Putamen (tissue), 1 donor: ENCODE data around the gene TXLNB.
"Not testable (repeated sequence)": the region's sequence is repeated elsewhere in the genome, so short reads cannot be mapped to it uniquely, and the experiment has no call there.

ENCODE experiments used
- DNase-seq: peaks from one replicate; pipeline ENCODE4 v3.0.0-alpha.2; 2016; ENCODE audit warnings: low spot score

The TXLNB gene

DNA sequence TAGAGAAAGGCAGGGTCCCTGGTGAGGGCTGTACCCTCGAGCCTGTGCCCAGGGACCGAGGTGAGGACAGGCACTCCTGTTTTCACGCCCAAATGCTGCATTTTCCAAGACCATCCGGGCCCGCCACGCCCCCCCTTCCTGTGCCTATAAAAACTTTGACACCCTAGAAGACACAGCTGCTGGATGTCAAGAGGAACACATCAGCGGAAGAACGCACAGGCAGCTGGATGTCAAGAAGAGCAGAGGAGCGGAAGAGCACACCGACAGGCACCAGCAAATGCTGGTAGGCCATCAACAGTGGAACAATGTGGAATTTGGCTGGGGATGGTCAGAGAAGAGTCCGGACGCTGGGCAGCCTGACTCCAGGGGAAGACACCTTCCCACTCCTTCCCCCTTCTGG, 56.1 kb downstream of the TXLNB start:
- no peak for DNase-seq

DNA sequence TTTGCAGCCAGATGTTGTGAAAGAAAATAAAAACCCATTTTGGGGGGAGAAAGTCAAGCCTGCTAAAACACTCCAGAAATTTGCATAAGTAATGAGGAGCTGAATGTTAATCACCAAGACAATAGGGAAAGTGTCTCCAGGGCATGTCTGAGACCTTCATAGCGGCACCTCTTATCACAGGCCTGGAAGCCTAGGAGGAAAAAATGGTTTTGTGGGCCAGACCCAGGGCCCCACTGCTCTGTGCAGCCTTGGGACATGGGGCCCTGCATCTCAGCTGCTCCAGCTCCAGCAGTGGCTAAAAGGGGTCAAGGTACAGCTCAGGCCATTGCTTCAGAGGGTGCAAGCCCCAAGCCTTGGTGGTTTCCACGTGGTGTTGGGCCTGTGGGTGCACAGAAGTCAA, 57.6 kb downstream of the TXLNB start:
- DNase-seq, result not testable (repeated sequence)

DNA sequence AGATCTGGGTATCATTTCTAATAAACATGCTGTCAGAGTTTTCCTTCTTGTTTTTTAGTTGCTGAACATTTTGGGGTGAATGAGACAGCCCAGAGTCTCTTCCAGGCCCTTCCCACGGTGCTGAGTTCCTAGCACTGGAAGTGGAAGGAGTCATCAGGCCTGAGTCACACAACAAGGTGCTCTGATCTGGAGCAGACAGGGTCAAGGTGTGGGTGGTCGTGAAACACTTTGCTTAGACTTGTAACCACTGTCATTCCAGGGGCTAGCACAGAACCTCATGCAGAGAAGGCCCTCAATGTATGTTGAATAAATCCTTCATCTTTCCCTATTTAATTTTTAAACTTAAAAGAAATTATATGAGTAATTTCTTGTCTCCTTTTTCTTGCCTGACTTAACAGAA, 60.6 kb downstream of the TXLNB start:
- no peak for DNase-seq

DNA sequence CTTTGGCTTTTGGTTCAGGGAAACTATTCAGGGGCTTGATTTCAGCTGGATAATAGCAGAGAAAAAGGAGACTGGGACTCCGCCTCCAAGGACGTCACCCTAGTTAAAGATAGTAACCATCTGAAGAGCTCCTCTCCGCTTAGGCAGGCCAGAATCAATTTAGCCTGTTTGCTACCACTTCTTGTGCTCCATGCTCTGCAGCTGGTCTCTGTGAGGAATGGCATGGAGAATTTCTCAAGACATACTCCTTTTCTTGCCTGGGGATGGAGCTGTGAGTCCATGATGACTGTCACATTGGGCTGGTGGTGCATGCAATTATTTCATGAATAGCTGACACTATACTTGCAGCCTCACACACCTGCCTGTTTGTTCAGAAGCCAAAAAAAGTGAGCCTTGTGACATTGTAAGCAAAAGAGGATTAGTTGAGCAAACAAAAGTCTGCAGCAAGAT, 61.4 kb downstream of the TXLNB start:
- no peak for DNase-seq

DNA sequence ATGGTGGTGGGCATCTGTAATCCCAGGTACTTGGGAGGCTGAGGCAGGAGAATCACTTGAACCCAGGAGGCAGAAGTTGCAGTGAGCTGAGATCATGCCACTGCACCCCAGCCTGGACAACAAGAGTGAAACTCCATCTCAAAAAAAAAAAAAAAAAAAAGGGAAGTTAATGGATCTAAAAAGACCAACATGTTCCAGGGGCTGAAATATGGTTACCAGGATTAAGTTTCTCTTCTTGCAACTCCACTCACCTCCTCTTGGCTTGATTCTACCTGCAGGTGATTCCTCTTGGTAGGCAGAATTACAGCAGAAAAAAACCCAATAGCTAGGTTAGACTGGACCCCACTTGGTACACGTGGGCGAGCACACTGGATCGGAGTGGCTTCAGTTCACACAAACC, 63.4 kb downstream of the TXLNB start:
- DNase-seq, result not testable (repeated sequence)

DNA sequence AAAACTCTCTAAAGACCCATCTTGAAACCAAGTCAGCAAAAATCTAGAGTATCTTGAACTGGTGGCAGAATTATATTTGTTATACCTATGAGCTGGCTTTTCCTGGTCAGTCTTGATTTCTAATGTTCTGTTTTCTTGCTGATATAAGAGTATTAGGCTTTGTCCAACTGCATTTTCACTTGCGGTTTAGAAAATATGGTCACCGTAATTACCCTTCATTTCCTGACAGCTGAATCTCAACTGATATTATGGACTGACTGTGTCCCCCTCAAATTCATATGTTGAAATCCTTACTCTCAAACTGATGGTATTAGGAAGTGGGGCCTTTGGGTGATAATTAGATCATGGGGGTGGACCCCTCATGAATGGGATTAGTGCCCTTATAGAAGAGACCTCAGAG, 72.1 kb downstream of the TXLNB start:
- DNase-seq, result no peak

DNA sequence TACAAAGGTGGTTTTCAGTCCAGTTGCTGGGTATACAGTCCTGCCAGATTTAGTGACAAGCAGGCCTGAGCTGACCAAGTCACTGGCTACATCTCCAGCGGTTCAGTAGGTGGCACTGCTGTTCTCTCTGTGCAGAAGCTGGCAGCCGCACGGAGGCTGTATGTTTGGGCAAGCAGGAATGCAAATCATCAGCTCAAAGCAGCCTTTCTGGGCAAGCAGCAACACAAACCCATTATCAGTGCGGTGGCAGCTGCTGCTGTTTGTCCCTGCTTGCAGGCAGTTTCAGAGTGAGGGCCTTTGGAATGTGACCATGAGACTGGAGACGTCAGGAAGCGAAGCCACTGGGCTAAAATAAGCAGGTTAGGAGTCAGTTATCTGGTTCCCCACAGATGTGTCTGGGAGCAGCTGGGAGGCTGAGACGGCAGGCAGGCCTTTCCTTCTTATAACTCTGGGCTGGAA, 72.5 kb downstream of the TXLNB start:
- DNase-seq, result peak; percentile 74

DNA sequence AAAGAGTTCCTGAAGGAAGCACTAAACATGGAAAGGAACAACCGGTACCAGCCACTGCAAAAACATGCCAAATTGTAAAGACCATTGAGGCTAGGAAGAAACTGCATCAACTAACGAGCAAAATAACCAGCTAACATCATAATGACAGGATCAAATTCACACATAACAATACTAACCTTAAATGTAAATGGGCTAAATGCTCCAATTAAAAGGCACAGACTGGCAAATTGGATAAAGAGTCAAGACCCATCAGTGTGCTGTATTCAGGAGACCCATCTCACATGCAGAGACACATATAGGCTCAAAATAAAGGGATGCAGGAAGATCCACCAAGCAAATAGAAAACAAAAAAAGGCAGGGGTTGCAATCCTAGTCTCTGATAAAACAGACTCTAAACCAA, 79.3 kb downstream of the TXLNB start:
- DNase-seq, result not testable (repeated sequence)

DNA sequence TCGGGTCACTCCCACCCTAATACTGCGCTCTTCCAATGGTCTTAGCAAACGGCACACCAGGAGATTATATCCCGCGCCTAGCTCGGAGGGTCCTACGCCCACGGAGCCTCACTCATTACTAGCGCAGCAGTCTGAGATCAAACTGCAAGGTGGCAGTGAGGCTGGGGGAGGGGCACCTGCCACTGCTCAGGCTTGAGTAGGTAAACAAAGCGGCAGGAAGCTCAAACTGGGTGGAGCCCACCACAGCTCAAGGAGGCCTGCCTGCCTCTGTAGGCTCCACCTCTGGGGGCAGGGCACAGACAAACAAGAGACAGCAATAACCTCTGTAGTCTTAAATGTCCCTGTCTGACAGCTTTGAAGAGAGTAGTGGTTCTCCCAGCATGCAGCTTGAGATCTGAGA, 81.0 kb downstream of the TXLNB start:
- not testable (repeated sequence) for DNase-seq

DNA sequence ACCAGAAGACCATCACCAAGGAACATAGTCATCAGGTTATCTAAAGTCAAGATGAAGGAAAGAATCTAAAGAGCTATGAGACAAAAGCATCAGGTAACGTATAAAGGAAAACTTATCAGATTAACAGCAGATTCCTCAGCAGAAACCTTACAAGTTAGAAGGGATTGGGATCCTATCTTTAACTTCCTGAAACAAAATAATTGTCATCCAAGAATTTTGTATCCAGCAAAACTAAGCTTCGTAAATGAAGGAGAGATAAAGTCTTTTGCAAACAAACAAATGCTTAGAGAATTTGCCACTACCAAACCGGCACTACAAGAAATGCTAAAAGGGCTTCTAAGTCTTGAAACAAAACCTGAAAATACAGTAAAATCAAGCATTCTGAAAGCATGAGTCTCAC, 86.0 kb downstream of the TXLNB start:
- DNase-seq, result no peak

DNA sequence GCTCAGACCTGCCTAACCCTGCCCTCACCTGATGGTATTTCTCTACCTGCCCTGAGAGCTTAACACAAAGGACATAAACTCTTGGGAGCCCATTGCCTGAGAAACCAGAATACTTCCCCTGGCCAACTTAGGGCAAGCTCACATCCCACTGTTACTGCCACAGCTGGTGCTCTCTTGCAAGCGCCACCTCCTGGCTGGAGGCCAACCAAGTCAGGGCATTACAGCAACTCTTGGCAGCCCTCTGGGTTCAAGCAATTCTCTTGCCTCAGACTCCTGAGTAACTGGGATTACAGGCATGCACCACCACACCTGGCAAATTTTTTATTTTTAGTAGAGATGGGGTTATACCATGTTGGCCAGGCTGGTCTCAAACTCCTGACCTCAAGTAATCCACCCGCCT, 86.8 kb downstream of the TXLNB start:
- DNase-seq, result no peak

DNA sequence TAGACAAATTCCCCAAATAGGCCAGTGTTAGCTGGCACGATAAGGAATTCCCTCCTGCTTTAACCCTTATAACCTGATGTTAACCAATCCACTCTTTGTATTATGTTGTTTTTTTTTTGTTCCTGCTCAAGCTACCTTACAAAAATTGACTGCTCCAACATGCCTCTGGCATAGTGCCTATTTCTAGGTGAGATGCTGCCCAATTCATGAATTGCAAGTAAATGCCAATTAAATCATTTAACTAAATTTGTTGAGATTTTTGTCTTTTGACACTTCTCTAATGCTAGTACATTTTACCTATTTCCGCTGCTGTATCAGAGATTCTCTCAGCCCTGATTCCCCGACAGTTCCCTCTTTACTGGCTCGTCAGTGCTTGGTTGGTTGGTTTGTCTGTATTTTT, 90.4 kb downstream of the TXLNB start:
- DNase-seq, result no peak

DNA sequence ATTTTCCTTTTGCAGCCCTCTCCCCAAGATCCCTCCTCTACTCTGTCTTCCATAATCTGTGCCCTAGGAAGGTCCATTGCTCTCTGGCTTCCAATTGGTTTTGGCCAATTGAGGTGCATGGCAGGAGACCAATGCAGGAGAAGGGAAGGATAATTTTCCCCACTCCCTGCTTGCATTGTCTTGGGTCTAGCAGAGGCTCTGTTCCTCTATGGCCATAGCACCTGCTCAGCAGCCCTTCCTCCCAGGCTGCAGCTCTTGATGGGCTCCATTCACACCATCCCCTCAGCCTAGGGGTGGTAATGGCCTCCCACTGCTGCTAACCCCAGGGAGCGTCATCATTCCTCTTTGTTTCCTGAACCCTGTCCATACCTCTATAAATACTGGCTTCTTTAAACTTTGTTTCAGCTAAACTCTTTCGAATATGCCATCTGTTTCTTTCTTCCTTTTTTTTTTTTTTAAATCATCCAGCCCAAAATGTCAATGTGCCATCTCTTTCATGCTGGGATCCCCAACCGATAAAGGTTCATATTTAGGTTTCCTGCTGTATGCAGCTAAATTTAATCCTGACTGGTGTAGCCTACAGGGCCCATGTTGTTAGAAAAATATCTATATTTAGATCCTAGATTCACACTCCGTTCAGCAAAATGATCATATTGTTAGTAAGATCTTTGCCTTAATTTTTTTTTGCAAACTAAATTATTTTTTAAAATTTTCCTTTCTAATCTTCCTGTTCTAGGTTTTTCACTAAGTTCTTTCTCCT, 93.1 kb downstream of the TXLNB start:
- DNase-seq, result no peak

DNA sequence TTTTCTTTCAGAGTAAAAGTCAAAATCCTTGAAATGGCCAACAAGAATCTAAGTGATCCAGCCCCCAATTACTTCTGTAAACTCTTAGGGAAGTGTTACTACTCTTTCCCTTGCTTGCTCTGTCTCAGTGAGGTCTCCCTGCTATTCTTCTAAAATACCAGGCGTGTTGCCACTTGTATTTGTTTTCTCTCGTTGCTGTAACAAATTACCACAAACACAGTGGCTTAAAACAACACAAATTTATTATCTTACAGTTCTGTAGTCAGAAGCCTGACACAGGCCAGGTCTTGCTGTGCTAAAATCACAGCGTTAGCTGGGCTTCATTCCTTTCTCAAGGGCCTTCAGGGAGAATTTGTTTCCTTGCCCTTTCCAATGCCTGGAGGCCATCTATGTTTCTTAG, 97.1 kb downstream of the TXLNB start:
- DNase-seq, result no peak
